Upper lobe of right lung (tissue), 1 donor: Measurements from ENCODE around the gene BAZ2A. TPM values are rescaled to one million over a fixed set of nuclear protein-coding genes. Genes with fewer than 3 reads are reported as not detected.

ENCODE experiments used
- ATAC-seq: fragments of 200-7000 bp; cut with Tn5 transposase; one replicate; pipeline ENCODE4 v1.9.1; 2020; ENCODE audit warnings: mild to moderate bottlenecking, moderate library complexity
- DNase-seq: peaks from one replicate; pipeline ENCODE4 v3.0.0-alpha.2; 2020
- H3K27ac ChIP-seq: fragments of 200-600 bp; one replicate; pipeline ENCODE4 v1.8.0; 2022
- H3K27me3 ChIP-seq: fragments of 200-600 bp; one replicate; pipeline ENCODE4 v1.8.0; 2022; ENCODE audit warnings: mild to moderate bottlenecking
- H3K36me3 ChIP-seq: fragments of 200-600 bp; one replicate; pipeline ENCODE4 v1.8.0; 2022
- H3K4me1 ChIP-seq: fragments of 200-600 bp; one replicate; pipeline ENCODE4 v1.8.0; 2022
- H3K4me3 ChIP-seq: fragments of 200-600 bp; one replicate; pipeline ENCODE4 v1.8.0; 2022; ENCODE audit warnings: mild to moderate bottlenecking
- H3K9me3 ChIP-seq: fragments of 200-600 bp; one replicate; pipeline ENCODE4 v1.8.0; 2022
- intact Hi-C: fragments of 100-400 bp; cut with DNase I; formaldehyde crosslinking; loops from one replicate; pipeline ENCODE4 v1.11.0; 2022
- total RNA-seq: library from RNA; stranded (reverse); fragmentation: NEBNext Ultra II Directional; extraction: Animal tissue kit (Norgen Biotek cat#: 25700); gene quantifications from one replicate; pipeline ENCODE4 v1.2.1, GENCODE V29; 2021
- TF ChIP-seq, protein P1 (sequence below): fragments of 200-600 bp; IDR thresholded peaks from one replicate; pipeline ENCODE4 v1.8.0; 2022; ENCODE audit warnings: antibody characterized with exemption
- donor health status: DM: no; HTN: yes; CAD: no; lungs with severe emphysema.

BAZ2A gene
- total RNA-seq, 1 donor from 2014 or later, result 98.5 TPM

DNA sequence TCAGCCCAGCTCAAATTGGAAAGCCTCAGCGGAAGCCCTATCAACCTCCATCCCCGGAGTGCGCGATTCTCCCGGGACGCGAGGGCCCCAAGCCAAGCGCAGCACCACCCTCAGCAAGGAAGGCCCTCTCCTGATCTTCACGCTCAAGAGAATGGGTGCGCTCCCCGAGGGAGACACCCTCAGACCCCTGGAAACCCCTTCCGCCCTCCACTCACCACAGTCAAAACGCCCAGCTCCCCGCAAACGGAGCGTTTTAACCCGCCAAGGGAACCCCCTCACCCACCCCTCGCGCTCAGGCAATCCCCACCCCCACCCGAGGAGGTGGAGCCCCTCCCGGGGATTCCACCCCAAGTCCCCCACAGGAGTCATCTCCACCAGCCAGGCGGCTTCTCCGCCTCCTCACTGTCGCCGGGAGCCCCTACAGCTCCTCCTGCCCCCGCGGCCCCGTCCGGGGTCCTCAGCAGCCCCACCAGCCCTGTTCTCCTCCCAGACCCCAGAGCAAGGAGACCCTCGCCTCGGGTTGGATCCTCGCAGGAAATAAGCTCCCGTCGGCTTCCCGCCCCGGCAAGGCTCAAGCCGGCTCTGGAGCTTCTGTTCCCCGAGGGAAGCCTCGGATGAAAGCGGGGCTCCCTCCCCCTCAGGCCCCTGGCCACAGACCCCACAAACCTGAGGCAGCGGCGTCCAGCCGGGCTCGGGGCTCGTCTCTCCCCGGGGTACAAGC lies 507 bp downstream of the BAZ2A start:
- DNase-seq, result peak; percentile 72
- peak; percentile 37 for ATAC-seq
- Histone ChIP-seq H3K27me3 (no peaks in the 10 kb centered on the region), H3K27ac (peak overlapping the region; percentile 90), H3K4me1 (peaks cover 54% of the 10 kb centered on the region), H3K9me3 (no peaks in the 10 kb centered on the region), H3K36me3 (peaks cover 18% of the 10 kb centered on the region), H3K4me3 (peak overlapping the region; percentile 98)
- intact Hi-C loops, result no loop called here
- TF ChIP-seq, protein P1, sequence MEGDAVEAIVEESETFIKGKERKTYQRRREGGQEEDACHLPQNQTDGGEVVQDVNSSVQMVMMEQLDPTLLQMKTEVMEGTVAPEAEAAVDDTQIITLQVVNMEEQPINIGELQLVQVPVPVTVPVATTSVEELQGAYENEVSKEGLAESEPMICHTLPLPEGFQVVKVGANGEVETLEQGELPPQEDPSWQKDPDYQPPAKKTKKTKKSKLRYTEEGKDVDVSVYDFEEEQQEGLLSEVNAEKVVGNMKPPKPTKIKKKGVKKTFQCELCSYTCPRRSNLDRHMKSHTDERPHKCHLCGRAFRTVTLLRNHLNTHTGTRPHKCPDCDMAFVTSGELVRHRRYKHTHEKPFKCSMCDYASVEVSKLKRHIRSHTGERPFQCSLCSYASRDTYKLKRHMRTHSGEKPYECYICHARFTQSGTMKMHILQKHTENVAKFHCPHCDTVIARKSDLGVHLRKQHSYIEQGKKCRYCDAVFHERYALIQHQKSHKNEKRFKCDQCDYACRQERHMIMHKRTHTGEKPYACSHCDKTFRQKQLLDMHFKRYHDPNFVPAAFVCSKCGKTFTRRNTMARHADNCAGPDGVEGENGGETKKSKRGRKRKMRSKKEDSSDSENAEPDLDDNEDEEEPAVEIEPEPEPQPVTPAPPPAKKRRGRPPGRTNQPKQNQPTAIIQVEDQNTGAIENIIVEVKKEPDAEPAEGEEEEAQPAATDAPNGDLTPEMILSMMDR, result no peak

DNA sequence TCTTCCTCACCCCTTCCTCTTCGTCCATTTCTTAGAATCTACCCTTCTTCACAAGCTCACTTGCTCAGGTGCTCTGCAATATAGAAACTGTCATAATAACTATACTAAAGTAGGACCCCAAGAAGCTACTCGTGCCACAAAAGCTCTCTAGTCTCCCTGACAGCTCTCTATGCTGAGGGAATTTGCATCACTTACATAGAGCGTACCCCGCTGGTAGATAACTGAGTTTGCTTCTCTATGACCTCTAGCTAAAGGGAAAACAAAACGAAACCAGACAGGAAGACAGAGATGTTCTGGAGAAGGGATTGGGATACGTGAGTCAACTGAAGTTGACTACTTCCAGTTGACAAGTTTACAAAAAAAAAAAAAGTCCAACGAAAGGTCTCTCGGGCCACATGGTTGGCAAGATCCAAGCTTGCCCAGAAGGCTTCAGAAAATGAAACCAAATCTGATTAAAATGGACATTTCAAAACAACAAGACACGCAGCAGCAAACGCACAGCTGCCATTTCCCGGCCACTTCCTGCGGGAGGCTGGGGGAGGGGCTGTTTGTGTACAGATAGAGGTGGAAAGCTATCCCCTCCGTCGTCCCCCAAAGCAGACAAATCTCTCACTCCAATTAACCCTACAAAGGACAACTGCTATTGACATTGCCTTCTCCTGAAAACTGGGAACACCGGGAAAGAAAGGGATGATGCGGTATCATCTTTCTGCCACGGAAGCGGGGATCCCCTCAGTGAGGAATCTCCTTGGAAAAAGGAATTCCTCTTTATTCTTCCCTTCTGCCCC lies 1.3 kb downstream of the BAZ2A start:
- Histone ChIP-seq H3K4me1 (peaks cover 51% of the 10 kb centered on the region), H3K27ac (peak overlapping the region; percentile 90), H3K36me3 (peaks cover 18% of the 10 kb centered on the region), H3K9me3 (no peaks in the 10 kb centered on the region), H3K4me3 (peak overlapping the region; percentile 98), H3K27me3 (no peaks in the 10 kb centered on the region)
- intact Hi-C loops, result no loop called here
- TF ChIP-seq, protein P1, result no peak
- DNase-seq (peak; percentile 82), ATAC-seq (peak; percentile 27)

DNA sequence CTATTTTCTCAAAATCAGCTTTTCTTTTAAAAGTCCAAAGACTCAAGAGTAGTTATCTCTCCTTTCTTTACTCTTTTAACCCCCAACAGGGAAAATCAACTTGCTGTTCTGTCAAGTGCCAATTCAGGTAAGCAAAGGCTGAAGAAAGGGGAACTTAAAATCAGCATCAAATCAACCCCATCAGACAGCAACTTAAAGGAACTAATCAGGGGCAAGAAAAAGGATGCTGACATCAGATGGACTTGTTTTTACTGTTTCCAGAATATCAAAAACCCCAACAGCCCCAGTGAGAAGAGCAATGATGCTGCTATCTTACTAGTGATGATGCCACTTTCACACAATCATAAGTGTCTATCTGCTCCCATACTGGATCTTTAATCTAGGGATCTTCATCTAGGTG lies 3.4 kb downstream of the BAZ2A start:
- ATAC-seq (no peak), DNase-seq (no peak)
- Histone ChIP-seq H3K4me1 (peaks cover 36% of the 10 kb centered on the region), H3K9me3 (no peaks in the 10 kb centered on the region), H3K4me3 (no peak overlapping the region), H3K27ac (no peak overlapping the region), H3K27me3 (no peaks in the 10 kb centered on the region), H3K36me3 (peaks cover 30% of the 10 kb centered on the region)
- intact Hi-C loops, result no loop called here
- TF ChIP-seq, protein P1, result no peak

DNA sequence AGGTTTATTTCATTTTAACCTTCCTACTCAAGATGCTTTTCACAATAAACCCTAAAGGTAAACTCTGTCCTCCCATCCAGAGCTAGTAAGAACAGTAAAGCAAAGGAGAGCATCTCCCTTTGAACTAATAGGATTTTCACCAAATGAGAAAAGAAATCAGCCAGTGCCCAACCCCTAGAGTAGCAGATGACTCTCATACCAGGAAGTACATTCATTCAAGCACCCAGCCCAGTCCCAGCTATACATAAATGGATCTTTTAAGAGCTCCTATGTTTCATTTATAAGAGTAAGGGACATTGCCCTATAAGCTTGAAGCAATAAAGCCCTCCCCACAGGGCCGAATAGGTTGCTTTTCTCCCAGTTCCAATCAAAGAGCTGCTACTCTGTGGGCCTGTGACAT lies 7.6 kb downstream of the BAZ2A start:
- intact Hi-C loops, result no loop called here
- Histone ChIP-seq H3K27ac (no peak overlapping the region), H3K36me3 (peaks cover 69% of the 10 kb centered on the region), H3K4me3 (no peak overlapping the region), H3K27me3 (no peaks in the 10 kb centered on the region), H3K9me3 (no peaks in the 10 kb centered on the region), H3K4me1 (peaks cover 24% of the 10 kb centered on the region)
- TF ChIP-seq, protein P1, result no peak
- ATAC-seq (no peak), DNase-seq (no peak)

DNA sequence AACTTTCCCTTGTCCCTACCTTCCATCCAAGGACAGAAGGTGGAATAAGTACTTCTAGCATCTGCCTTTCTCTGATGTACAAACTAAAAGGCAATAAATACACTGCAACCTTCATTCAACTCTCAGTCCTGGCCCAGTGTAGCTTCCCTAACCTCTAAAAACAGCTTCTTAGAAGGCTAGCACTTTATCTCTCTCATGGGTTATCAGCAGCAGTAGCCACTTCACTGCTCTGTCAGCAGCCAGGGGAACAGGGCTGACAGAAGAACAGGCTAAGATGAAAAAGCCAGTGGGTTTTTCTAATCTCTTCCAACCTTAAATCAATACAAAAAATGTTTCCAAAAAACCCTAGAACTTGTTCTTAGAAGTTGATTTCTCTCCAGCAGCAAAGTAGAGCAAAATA lies 13.2 kb downstream of the BAZ2A start:
- DNase-seq (no peak), ATAC-seq (no peak)
- Histone ChIP-seq H3K4me1 (peaks cover 9% of the 10 kb centered on the region), H3K36me3 (peaks cover 98% of the 10 kb centered on the region), H3K9me3 (no peaks in the 10 kb centered on the region), H3K27me3 (no peaks in the 10 kb centered on the region), H3K27ac (no peak overlapping the region), H3K4me3 (no peak overlapping the region)
- TF ChIP-seq, protein P1, result no peak
- intact Hi-C loops, result no loop called here
